HG03039 (cell line): ENCODE measurements around the gene PPDPF.
A peak's percentile ranks its signal among the peaks of the same experiment; 100 is the strongest.
"Not testable (repeated sequence)": the region's sequence is repeated elsewhere in the genome, so short reads cannot be mapped to it uniquely, and the experiment has no call there.

Experiments used
- ATAC-seq: cut with Tn5 transposase; IDR thresholded peaks from one replicate; pipeline ENCODE4 v1.9.1; 2021; ENCODE audit warnings: mild to moderate bottlenecking, moderate library complexity; ENCODE audit not compliant: unreplicated experiment

The PPDPF gene

GRCh38 chr20:63520504-63520933 is at the start of gene PPDPF:
TSS of gene PPDPF (plus strand) at chr20:63520765. CDS start at chr20:63521309, 544 bp downstream.
- ATAC-seq, result peak; percentile 57

GRCh38 chr20:63471002-63471716 is 49.4 kb upstream of the PPDPF start:
- no peak for ATAC-seq

- no peak for ATAC-seq
These were observed 48.9 kb upstream of the PPDPF start for GRCh38 chr20:63471717-63471980.

- ATAC-seq, result no peak
These were observed 48.4 kb upstream of the PPDPF start, which contains the start of gene KCNQ2 for GRCh38 chr20:63471981-63472831. TSS of gene KCNQ2 (minus strand) at chr20:63472655. CDS start at chr20:63472463, 192 bp downstream.

GRCh38 chr20:63472862-63473390 is 47.6 kb upstream of the PPDPF start:
- ATAC-seq, result no peak

GRCh38 chr20:63473555-63474449 is 46.8 kb upstream of the PPDPF start:
- ATAC-seq, result no peak

GRCh38 chr20:63475209-63475608 is 45.4 kb upstream of the PPDPF start:
- no peak for ATAC-seq

GRCh38 chr20:63477061-63477616 is 43.4 kb upstream of the PPDPF start:
- no peak for ATAC-seq

- ATAC-seq, result no peak
These were observed 42.6 kb upstream of the PPDPF start for GRCh38 chr20:63477944-63478343.

GRCh38 chr20:63478346-63479302 is 41.9 kb upstream of the PPDPF start:
- ATAC-seq, result no peak

- not testable (repeated sequence) for ATAC-seq
These were observed 40.7 kb upstream of the PPDPF start for GRCh38 chr20:63479695-63480419.

GRCh38 chr20:63481503-63481902 is 39.1 kb upstream of the PPDPF start:
- no peak for ATAC-seq

- no peak for ATAC-seq
These were observed 38.5 kb upstream of the PPDPF start for GRCh38 chr20:63482021-63482587.

GRCh38 chr20:63483834-63484233 is 36.7 kb upstream of the PPDPF start:
- ATAC-seq, result no peak

- no peak for ATAC-seq
These were observed 36.3 kb upstream of the PPDPF start for GRCh38 chr20:63484236-63484635.

- no peak for ATAC-seq
These were observed 35.7 kb upstream of the PPDPF start for GRCh38 chr20:63484651-63485403.

- no peak for ATAC-seq
These were observed 34.2 kb upstream of the PPDPF start for GRCh38 chr20:63486300-63486855.
